Measurements from ENCODE around the gene ARMC7.

DNA sequence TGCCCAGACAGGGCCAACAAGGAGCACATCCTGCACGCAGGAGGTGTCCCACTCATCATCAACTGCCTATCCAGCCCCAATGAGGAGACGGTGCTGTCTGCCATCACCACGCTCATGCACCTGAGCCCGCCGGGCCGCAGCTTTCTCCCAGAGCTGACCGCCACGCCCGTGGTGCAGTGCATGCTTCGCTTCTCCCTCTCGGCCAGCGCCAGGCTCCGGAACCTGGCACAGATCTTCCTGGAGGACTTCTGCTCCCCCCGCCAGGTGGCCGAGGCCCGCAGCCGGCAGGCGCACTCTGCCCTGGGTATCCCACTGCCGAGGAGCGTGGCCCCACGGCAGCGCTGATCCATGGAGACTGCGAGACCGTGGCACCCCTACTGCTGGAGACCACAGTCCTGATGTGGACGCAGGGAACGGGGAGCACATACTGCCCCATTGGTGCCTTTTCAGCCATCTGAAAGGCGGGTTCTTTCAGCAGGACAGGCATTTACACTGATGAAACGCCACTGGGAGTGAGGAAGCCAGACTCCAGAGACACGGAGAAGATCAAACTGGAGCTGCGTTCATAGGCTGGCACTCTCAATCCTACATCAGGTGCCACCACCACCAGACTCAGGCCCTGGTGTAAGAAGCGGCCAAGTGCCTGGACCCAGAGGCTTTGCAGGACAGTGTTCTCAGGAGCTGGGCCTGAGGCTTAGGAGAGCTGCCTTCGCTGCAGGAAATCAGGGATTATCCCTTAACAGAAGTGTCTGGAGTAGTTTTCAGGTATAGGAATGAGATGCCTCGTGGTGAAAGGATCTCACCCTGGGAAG, 19.1 kb downstream of the ARMC7 start:
- TF ChIP-seq, protein P1, sequence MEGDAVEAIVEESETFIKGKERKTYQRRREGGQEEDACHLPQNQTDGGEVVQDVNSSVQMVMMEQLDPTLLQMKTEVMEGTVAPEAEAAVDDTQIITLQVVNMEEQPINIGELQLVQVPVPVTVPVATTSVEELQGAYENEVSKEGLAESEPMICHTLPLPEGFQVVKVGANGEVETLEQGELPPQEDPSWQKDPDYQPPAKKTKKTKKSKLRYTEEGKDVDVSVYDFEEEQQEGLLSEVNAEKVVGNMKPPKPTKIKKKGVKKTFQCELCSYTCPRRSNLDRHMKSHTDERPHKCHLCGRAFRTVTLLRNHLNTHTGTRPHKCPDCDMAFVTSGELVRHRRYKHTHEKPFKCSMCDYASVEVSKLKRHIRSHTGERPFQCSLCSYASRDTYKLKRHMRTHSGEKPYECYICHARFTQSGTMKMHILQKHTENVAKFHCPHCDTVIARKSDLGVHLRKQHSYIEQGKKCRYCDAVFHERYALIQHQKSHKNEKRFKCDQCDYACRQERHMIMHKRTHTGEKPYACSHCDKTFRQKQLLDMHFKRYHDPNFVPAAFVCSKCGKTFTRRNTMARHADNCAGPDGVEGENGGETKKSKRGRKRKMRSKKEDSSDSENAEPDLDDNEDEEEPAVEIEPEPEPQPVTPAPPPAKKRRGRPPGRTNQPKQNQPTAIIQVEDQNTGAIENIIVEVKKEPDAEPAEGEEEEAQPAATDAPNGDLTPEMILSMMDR (IDR thresholded peaks at IDR 0.05 in 2 of 3, conservative IDR thresholded peaks at IDR 0.05 in 1 of 3; ENCODE audit: borderline replicate concordance in 1 of 3, insufficient read depth in 1 of 3, low read depth in 2 of 3, low read length in 2 of 3) = no peak
- TF ChIP-seq ZNF274 (IDR thresholded peaks at IDR 0.05; ENCODE audit: low read depth, low read length) = no peak

All from HCT116 (cell line).